Measurements from ENCODE around the gene RAPGEF5.

Gene RAPGEF5

GRCh38 chr7:22317632-22318031 is 39.3 kb downstream of the RAPGEF5 start:
- H3K27me3 ChIP-seq (ENCODE audit: control insufficient read depth, insufficient read depth, low read length): no peaks in the 10 kb centered on the region
- no peak overlapping the region for H3K27ac ChIP-seq
- H2AFZ ChIP-seq: no peak overlapping the region
- H3K9ac ChIP-seq: no peak overlapping the region
- TF ChIP-seq CTCF (IDR thresholded peaks at IDR 0.05): no peak
- no peaks in the 10 kb centered on the region for H3K9me3 ChIP-seq (ENCODE audit: control insufficient read depth, low read length)
- H3K4me3 ChIP-seq (ENCODE audit: low read depth, low read length): no peak overlapping the region
- no peaks in the 10 kb centered on the region for H3K79me2 ChIP-seq
- no peaks in the 10 kb centered on the region for H3K4me1 ChIP-seq
- H3K4me2 ChIP-seq (ENCODE audit: low read length): no peak overlapping the region
- no peaks in the 10 kb centered on the region for H3K36me3 ChIP-seq (ENCODE audit: control insufficient read depth, insufficient read depth, low read length)

GRCh38 chr7:22316914-22317313 is 40.0 kb downstream of the RAPGEF5 start:
- Histone ChIP-seq H3K4me1 (no peaks in the 10 kb centered on the region), H3K9ac (no peak overlapping the region), H3K4me2 (ENCODE audit: low read length) (no peak overlapping the region), H3K27ac (no peak overlapping the region), H3K36me3 (ENCODE audit: control insufficient read depth, insufficient read depth, low read length) (no peaks in the 10 kb centered on the region), H2AFZ (no peak overlapping the region), H3K27me3 (ENCODE audit: control insufficient read depth, insufficient read depth, low read length) (no peaks in the 10 kb centered on the region), H3K79me2 (no peaks in the 10 kb centered on the region), H3K4me3 (ENCODE audit: low read depth, low read length) (no peak overlapping the region), H3K9me3 (ENCODE audit: control insufficient read depth, low read length) (no peaks in the 10 kb centered on the region)
- TF ChIP-seq CTCF (IDR thresholded peaks at IDR 0.05): no peak

GRCh38 chr7:22307816-22308215 is 49.1 kb downstream of the RAPGEF5 start:
- Histone ChIP-seq H3K36me3 (ENCODE audit: control insufficient read depth, insufficient read depth, low read length) (no peaks in the 10 kb centered on the region), H3K79me2 (peaks cover 3% of the 10 kb centered on the region), H3K27ac (no peak overlapping the region), H3K4me1 (no peaks in the 10 kb centered on the region), H2AFZ (no peak overlapping the region), H3K4me3 (ENCODE audit: low read depth, low read length) (no peak overlapping the region), H3K4me2 (ENCODE audit: low read length) (no peak overlapping the region), H3K9ac (no peak overlapping the region), H3K9me3 (ENCODE audit: control insufficient read depth, low read length) (no peaks in the 10 kb centered on the region), H3K27me3 (ENCODE audit: control insufficient read depth, insufficient read depth, low read length) (no peaks in the 10 kb centered on the region)
- no peak for TF ChIP-seq CTCF (IDR thresholded peaks at IDR 0.05)

GRCh38 chr7:22305706-22306105 is 51.2 kb downstream of the RAPGEF5 start:
- Histone ChIP-seq H3K9me3 (ENCODE audit: control insufficient read depth, low read length) (no peaks in the 10 kb centered on the region), H3K4me2 (ENCODE audit: low read length) (no peak overlapping the region), H3K27ac (no peak overlapping the region), H3K9ac (no peak overlapping the region), H3K36me3 (ENCODE audit: control insufficient read depth, insufficient read depth, low read length) (no peaks in the 10 kb centered on the region), H3K4me1 (no peaks in the 10 kb centered on the region), H2AFZ (no peak overlapping the region), H3K79me2 (peaks cover 3% of the 10 kb centered on the region), H3K4me3 (ENCODE audit: low read depth, low read length) (no peak overlapping the region), H3K27me3 (ENCODE audit: control insufficient read depth, insufficient read depth, low read length) (no peaks in the 10 kb centered on the region)
- no peak for TF ChIP-seq CTCF (IDR thresholded peaks at IDR 0.05)

- no peaks in the 10 kb centered on the region for H3K36me3 ChIP-seq (ENCODE audit: control insufficient read depth, insufficient read depth, low read length)
- H3K27me3 ChIP-seq (ENCODE audit: control insufficient read depth, insufficient read depth, low read length): no peaks in the 10 kb centered on the region
- H3K4me1 ChIP-seq: no peaks in the 10 kb centered on the region
- TF ChIP-seq CTCF (IDR thresholded peaks at IDR 0.05): no peak
- no peak overlapping the region for H3K4me2 ChIP-seq (ENCODE audit: low read length)
- no peak overlapping the region for H3K4me3 ChIP-seq (ENCODE audit: low read depth, low read length)
- no peak overlapping the region for H2AFZ ChIP-seq
- H3K79me2 ChIP-seq: peaks cover 3% of the 10 kb centered on the region
- H3K9me3 ChIP-seq (ENCODE audit: control insufficient read depth, low read length): no peaks in the 10 kb centered on the region
- no peak overlapping the region for H3K9ac ChIP-seq
- H3K27ac ChIP-seq: no peak overlapping the region
Observed at GRCh38 chr7:22302951-22303423, 54.0 kb downstream of the RAPGEF5 start.

Data from parathyroid adenoma (tissue), 2 donors.